H1 (cell line): Measurements from ENCODE around the gene PLPP4. TPM values are rescaled to one million over a fixed set of nuclear protein-coding genes. Genes with fewer than 3 reads are reported as not detected.

Experiments used
- CTCF ChIA-PET: fragments of 300-600 bp; sonication (Branson Sonifier 250); formaldehyde crosslinking; loops from one replicate; lab custom pipeline; 2021; ENCODE audit not compliant: partially characterized antibody; lab: Charles Lee
- POLR2A ChIA-PET: fragments of 300-600 bp; sonication (Branson Sonifier 250); formaldehyde crosslinking; loops from one replicate; lab custom pipeline; 2021; ENCODE audit warnings: inconsistent platforms; ENCODE audit not compliant: partially characterized antibody; lab: Charles Lee
- DNase-seq, 2 experiments: peaks; one replicate each; pipeline versions ENCODE4 v3.0.0 to v3.0.0-alpha.2; 2010 to 2022; ENCODE audit warnings: low spot score in 2 of 2, low read depth in 1 of 2, mixed read lengths in 1 of 2
- FAIRE-seq: peaks from 2 replicates; lab custom pipeline; 2011; peaks lifted over from hg19 to GRCh38; lab: Jason Lieb, UNC
- H2AFZ ChIP-seq: 2 replicates; pipeline ENCODE4 v1.8.1; 2012; ENCODE audit warnings: low read length, inconsistent platforms
- H2AK5ac ChIP-seq: 2 replicates; pipeline ENCODE4 v1.6.1; 2013; ENCODE audit warnings: low read depth, low read length
- H2BK120ac ChIP-seq: replicated peaks from 2 replicates; pipeline ENCODE3; 2013; ENCODE audit warnings: low read depth, low read length, inconsistent platforms
- H2BK12ac ChIP-seq: 2 replicates; pipeline ENCODE4 v1.6.1; 2013; ENCODE audit warnings: low read depth, low read length
- H2BK15ac ChIP-seq: 2 replicates; pipeline ENCODE4 v1.6.1; 2013; ENCODE audit warnings: low read length
- H2BK20ac ChIP-seq: 2 replicates; pipeline ENCODE4 v1.6.1; 2013; ENCODE audit warnings: low read length
- H2BK5ac ChIP-seq: 2 replicates; pipeline ENCODE4 v1.6.1; 2013; ENCODE audit warnings: low read depth, low read length
- H3K14ac ChIP-seq: 2 replicates; pipeline ENCODE4 v1.6.1; 2013; ENCODE audit warnings: inconsistent platforms; ENCODE audit not compliant: insufficient read length
- H3K18ac ChIP-seq: 2 replicates; pipeline ENCODE4 v1.6.1; 2013; ENCODE audit warnings: low read length; ENCODE audit errors: extremely low read depth
- H3K23ac ChIP-seq: 2 replicates; pipeline ENCODE4 v1.6.1; 2013; ENCODE audit warnings: inconsistent platforms; ENCODE audit not compliant: insufficient read length
- H3K23me2 ChIP-seq: 2 replicates; pipeline ENCODE4 v1.6.1; 2013; ENCODE audit warnings: low read depth, low read length
- H3K27ac ChIP-seq: 2 replicates; pipeline ENCODE4 v1.6.1; 2011; ENCODE audit warnings: low read depth, low read length, inconsistent platforms
- H3K27me3 ChIP-seq, 4 experiments: replicated peaks in 1 of 4; 1 replicate in 1 of 4; 2 replicates in 3 of 4; pipeline versions ENCODE4 v1.6.1 to v1.8.1; 2011 to 2013; ENCODE audit warnings: low read length in 3 of 4, mild to moderate bottlenecking in 3 of 4, inconsistent platforms in 2 of 4, mixed read lengths in 2 of 4, moderate library complexity in 1 of 4; ENCODE audit not compliant: control insufficient read depth in 3 of 4, insufficient read depth in 3 of 4; ENCODE audit errors: extremely low read depth in 1 of 4
- H3K36me3 ChIP-seq, 4 experiments: 2 replicates each; pipeline versions ENCODE4 v1.6.1 to v1.8.1; 2011 to 2013; ENCODE audit warnings: mild to moderate bottlenecking in 4 of 4, low read length in 3 of 4, moderate library complexity in 2 of 4, control low read depth in 1 of 4, inconsistent platforms in 1 of 4; ENCODE audit not compliant: insufficient read depth in 4 of 4, control insufficient read depth in 2 of 4
- H3K4ac ChIP-seq: replicated peaks from 2 replicates; pipeline ENCODE3; 2013; ENCODE audit warnings: low read length, low read depth, mixed read lengths, inconsistent platforms; ENCODE audit not compliant: insufficient read length
- H3K4me1 ChIP-seq, 4 experiments: replicated peaks in 1 of 4; 1 replicate in 1 of 4; 2 replicates in 3 of 4; pipeline versions ENCODE4 v1.6.1 to v1.8.1; 2011 to 2013; ENCODE audit warnings: low read length in 3 of 4, inconsistent platforms in 2 of 4, mixed read lengths in 1 of 4; ENCODE audit not compliant: insufficient read depth in 4 of 4, control insufficient read depth in 3 of 4
- H3K4me2 ChIP-seq, 2 experiments: 2 replicates each; pipeline versions ENCODE4 v1.6.1 to v1.8.1; 2011 to 2013; ENCODE audit warnings: low read depth in 2 of 2, low read length in 2 of 2, control low read depth in 1 of 2, inconsistent platforms in 1 of 2, mild to moderate bottlenecking in 1 of 2; ENCODE audit not compliant: insufficient read depth in 1 of 2
- H3K4me3 ChIP-seq, 4 experiments: fragments of 200-600, 300-600 bp in 1 of 4; sonication (generic), shearing (Covaris generic), sonication (Bioruptor Twin) in 1 of 4; 2 replicates each; pipeline versions ENCODE4 v1.5.1 to v1.8.1; 2011 to 2016; ENCODE audit warnings: low read length in 4 of 4, low read depth in 3 of 4, control low read depth in 2 of 4, inconsistent platforms in 2 of 4, mild to moderate bottlenecking in 2 of 4, mixed read lengths in 1 of 4, moderate library complexity in 1 of 4; ENCODE audit not compliant: insufficient read depth in 2 of 4; ENCODE audit errors: extremely low read depth in 1 of 4
- H3K56ac ChIP-seq: replicated peaks from 2 replicates; pipeline ENCODE3; 2013; ENCODE audit warnings: low read depth, mild to moderate bottlenecking, mixed read lengths, low read length, inconsistent platforms; ENCODE audit not compliant: insufficient read length
- H3K79me1 ChIP-seq: 2 replicates; pipeline ENCODE4 v1.6.1; 2013; ENCODE audit warnings: low read depth, low read length, control low read depth
- H3K79me2 ChIP-seq, 2 experiments: 2 replicates each; pipeline versions ENCODE4 v1.6.1 to v1.8.1; 2012 to 2013; ENCODE audit warnings: low read length in 2 of 2, mild to moderate bottlenecking in 2 of 2, inconsistent platforms in 1 of 2; ENCODE audit not compliant: insufficient read depth in 2 of 2, control insufficient read depth in 1 of 2
- H3K9ac ChIP-seq, 4 experiments: replicated peaks in 1 of 4; 1 replicate in 1 of 4; 2 replicates in 3 of 4; pipeline versions ENCODE4 v1.6.1 to v1.8.1; 2011 to 2013; ENCODE audit warnings: low read depth in 3 of 4, low read length in 3 of 4, control low read depth in 2 of 4, mild to moderate bottlenecking in 2 of 4, moderate library complexity in 2 of 4, inconsistent platforms in 1 of 4; ENCODE audit errors: extremely low read depth in 1 of 4
- H3K9me3 ChIP-seq, 2 experiments: 2 replicates each; pipeline versions ENCODE4 v1.6.1 to v1.8.1; 2012 to 2013; ENCODE audit warnings: mild to moderate bottlenecking in 2 of 2, moderate library complexity in 2 of 2, control low read depth in 1 of 2, inconsistent platforms in 1 of 2, low read depth in 1 of 2, low read length in 1 of 2, mixed read lengths in 1 of 2; ENCODE audit not compliant: insufficient read depth in 2 of 2
- H4K20me1 ChIP-seq, 2 experiments: replicated peaks in 1 of 2; 2 replicates each; pipeline versions ENCODE3 to v1.8.1; 2011 to 2013; ENCODE audit warnings: inconsistent platforms in 2 of 2, low read length in 2 of 2, mild to moderate bottlenecking in 1 of 2; ENCODE audit not compliant: insufficient read depth in 2 of 2, control insufficient read depth in 1 of 2
- H4K5ac ChIP-seq: 2 replicates; pipeline ENCODE4 v1.6.1; 2013; ENCODE audit warnings: low read length, low read depth, mixed read lengths, inconsistent platforms; ENCODE audit not compliant: insufficient read length
- H4K8ac ChIP-seq: 2 replicates; pipeline ENCODE4 v1.8.0; 2013; ENCODE audit warnings: mild to moderate bottlenecking, moderate library complexity, low read length, inconsistent platforms; ENCODE audit not compliant: insufficient read depth; ENCODE audit errors: extremely low read depth
- H4K91ac ChIP-seq: replicated peaks from 2 replicates; pipeline ENCODE3; 2013; ENCODE audit warnings: low read length, mixed read lengths, inconsistent platforms; ENCODE audit not compliant: insufficient read length
- BCL11A ChIP-seq, 2 experiments: IDR thresholded peaks; one replicate each; pipeline ENCODE4 v1.6.1; 2011; ENCODE audit warnings: low read depth in 2 of 2, low read length in 2 of 2, mild to moderate bottlenecking in 2 of 2
- JUN ChIP-seq: IDR thresholded peaks from 2 replicates; pipeline ENCODE4 v1.6.1; 2011; ENCODE audit warnings: low read depth, mild to moderate bottlenecking, improper control_type of control experiment, low read length
- MAFK ChIP-seq: IDR thresholded peaks from 2 replicates; pipeline ENCODE4 v1.6.1; 2012; ENCODE audit warnings: low read depth, mild to moderate bottlenecking, improper control_type of control experiment, low read length
- WGBS, 2 experiments: shearing (Covaris generic) in 1 of 2; methylation state at CpG; one replicate each; pipeline versions ENCODE4 v1.1.6 to v1.1.7; 2013 to 2015; ENCODE audit warnings: low lambda C conversion rate in 2 of 2, mixed read lengths in 2 of 2, inconsistent platforms in 1 of 2, low coverage in 1 of 2, missing lambda C conversion rate in 1 of 2; ENCODE audit not compliant: insufficient replicate concordance in 2 of 2, insufficient coverage in 1 of 2, insufficient read length in 1 of 2; ENCODE audit errors: extremely low coverage in 1 of 2, missing lambda C conversion rate in 1 of 2; 5-methylcytosine and 5-hydroxymethylcytosine counted together
- polyA plus RNA-seq, 7 experiments: library from polyadenylated mRNA; depleted of rRNA in 3 of 7; stranded (reverse) in 5 of 7; unstranded in 2 of 7; fragments of >200 nt in 5 of 7; fragments of 200-250 nt in 2 of 7; gene quantifications; 1 replicate in 5 of 7; 2 replicates in 1 of 7; 4 replicates in 1 of 7; pipeline versions ENCODE4 v1.2.1 to v1.2.3, GENCODE V29; 2011 to 2013; ENCODE audit warnings: missing spikeins in 2 of 7, mixed read lengths in 2 of 7
- total RNA-seq: library from RNA; stranded (reverse); fragmentation: NEBNext Ultra II Directional; extraction: Animal tissue kit (Norgen Biotek cat#: 25700); gene quantifications from 2 replicates; pipeline ENCODE4 v1.2.1, GENCODE V29; 2021

Gene PLPP4
- total and polyA plus RNA-seq, 2 of the 8 experiments (the other 6 are each of a cell fraction or from before 2014, with no cell fraction given): 0.30 TPM; not detected in 1

DNA sequence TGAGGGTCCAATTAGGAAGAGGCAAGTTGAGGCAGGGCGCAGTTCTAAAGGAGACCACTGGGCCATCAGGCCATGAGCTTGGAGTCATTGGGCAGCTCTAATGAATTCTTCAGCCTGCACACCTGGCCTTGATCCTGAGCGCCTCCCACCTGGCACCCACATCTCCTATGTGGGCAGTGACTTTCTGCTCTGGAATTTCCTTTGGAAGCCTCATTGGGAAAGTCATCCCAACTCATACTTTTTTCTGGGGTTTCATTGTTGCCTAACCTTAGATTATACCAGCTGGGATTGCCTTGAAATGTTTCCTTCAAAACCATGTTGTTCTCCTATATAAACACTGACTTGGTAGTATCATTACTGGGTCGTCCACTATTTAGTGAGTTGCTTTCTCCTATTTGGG is 54.1 kb downstream of the PLPP4 start:
- no peak overlapping the region for H4K91ac ChIP-seq
- DNase-seq (no peak), FAIRE-seq (no peak)
- no peak for TF ChIP-seq BCL11A (IDR thresholded peaks at IDR 0.05; ENCODE audit: low read depth in 2 of 2, low read length in 2 of 2)
- no peak for TF ChIP-seq JUN
- no peak for TF ChIP-seq MAFK
- no peak overlapping the region for H2BK5ac ChIP-seq
- H3K4ac ChIP-seq: no peak overlapping the region
- H2AK5ac ChIP-seq: no peak overlapping the region
- no peaks in the 10 kb centered on the region for H3K36me3 ChIP-seq
- H4K5ac ChIP-seq: no peak overlapping the region
- H3K4me1 ChIP-seq: no peaks in the 10 kb centered on the region
- no peaks in the 10 kb centered on the region for H3K79me1 ChIP-seq
- no peak overlapping the region for H3K4me3 ChIP-seq
- H3K14ac ChIP-seq: no peak overlapping the region
- H3K27me3 ChIP-seq: no peaks in the 10 kb centered on the region
- H4K8ac ChIP-seq: no peak overlapping the region
- no peak overlapping the region for H3K56ac ChIP-seq
- H2BK15ac ChIP-seq: no peak overlapping the region
- H3K9me3 ChIP-seq: no peaks in the 10 kb centered on the region
- no peak overlapping the region for H3K23ac ChIP-seq
- no peak overlapping the region for H2BK12ac ChIP-seq
- H2BK20ac ChIP-seq: no peak overlapping the region
- H3K9ac ChIP-seq: no peak overlapping the region
- no peak overlapping the region for H2AFZ ChIP-seq
- H3K18ac ChIP-seq: no peak overlapping the region
- 88% methylated on average over 3 of the region's 3 CpGs; no CpG with 5 or more reads in 1 of the 2 experiments for WGBS, 2 experiments
- POLR2A ChIA-PET: no interaction called here
- no peaks in the 10 kb centered on the region for H3K79me2 ChIP-seq
- H2BK120ac ChIP-seq: no peak overlapping the region
- H3K23me2 ChIP-seq: no peaks in the 10 kb centered on the region
- CTCF ChIA-PET: interaction anchor here (2.0 kb wide), 1 partner anchor 15 kb away, joined by 5 read pairs; no protein-coding TSS in a partner anchor
- no peak overlapping the region for H3K4me2 ChIP-seq
- H4K20me1 ChIP-seq: no peaks in the 10 kb centered on the region
- no peak overlapping the region for H3K27ac ChIP-seq
